ENCODE measurements around the gene TRIM8.

The TRIM8 gene, protein sequence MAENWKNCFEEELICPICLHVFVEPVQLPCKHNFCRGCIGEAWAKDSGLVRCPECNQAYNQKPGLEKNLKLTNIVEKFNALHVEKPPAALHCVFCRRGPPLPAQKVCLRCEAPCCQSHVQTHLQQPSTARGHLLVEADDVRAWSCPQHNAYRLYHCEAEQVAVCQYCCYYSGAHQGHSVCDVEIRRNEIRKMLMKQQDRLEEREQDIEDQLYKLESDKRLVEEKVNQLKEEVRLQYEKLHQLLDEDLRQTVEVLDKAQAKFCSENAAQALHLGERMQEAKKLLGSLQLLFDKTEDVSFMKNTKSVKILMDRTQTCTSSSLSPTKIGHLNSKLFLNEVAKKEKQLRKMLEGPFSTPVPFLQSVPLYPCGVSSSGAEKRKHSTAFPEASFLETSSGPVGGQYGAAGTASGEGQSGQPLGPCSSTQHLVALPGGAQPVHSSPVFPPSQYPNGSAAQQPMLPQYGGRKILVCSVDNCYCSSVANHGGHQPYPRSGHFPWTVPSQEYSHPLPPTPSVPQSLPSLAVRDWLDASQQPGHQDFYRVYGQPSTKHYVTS

DNA sequence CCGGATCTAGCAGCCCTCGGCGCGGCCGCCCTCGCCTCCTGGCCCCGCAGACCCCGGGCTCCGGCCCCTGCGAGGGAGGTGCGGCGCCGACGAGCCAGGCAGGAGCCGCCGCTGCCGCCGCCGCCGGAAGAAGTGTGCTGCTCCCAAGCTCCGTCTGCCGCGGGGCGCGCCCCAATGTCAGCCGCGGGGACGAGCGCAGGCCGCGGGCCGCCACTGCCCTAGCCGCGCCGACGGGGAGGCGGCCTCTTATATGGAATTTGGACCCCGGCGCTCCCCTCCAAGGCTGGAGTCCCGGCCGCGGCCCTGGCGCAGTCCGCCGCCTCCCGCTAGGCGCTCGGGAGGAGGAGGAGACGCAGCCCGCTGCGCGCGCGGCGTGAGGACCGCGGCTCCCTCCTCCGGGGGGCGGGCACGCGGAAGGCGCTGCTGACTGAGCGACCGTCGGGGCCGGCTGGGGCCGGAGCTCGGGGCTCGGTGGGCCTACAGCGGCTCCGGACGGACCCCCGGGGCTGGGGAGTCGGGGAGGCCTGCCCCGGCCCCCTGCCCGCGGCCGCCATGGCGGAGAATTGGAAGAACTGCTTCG lies at the start of gene TRIM8:
Gene TRIM8 (plus strand): TSS at position 414 of the 580 bp plus-strand sequence. CDS start 139 bp downstream, at position 553.
- no peak for DNase-seq

DNA sequence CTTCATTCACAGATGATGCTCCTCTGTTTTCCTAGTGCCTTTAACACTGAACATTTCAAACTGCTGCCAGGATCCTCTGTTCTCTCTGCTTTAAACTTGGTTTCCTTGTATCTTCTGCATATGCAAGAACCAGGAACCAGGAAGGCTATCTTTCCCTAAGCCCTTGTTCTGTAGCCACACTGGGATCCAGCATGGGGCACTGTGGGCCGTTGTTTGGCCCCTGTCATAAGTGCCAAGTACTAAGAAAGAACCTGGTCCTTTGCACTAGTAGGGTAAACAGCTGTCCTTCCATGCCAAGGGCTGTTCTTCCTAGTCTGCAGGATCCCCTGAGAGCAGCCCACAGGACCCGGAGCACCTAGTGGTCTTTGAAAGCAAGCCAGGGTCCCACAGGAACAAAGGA lies 49.0 kb upstream of the TRIM8 start:
- DNase-seq: no peak

DNA sequence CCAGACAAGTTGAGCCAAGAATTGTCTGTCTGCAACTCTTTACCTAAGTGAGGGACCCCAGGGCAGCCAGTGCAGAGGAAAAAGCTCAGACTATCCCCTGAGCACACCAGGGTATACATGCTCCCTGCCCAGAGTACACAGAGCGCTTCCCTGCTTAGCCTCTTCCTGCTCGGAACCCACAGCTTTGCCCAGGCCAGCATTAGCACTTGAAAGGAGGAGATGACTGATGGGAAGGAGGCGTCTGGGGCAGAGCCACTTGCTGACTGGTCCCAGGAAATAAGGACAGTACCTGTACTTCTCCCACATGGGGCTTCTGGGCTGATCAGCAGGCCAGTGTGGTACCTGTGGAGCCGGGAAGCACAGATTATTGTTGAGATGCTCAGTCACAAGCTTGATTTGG lies 48.4 kb upstream of the TRIM8 start:
- no peak for DNase-seq

DNA sequence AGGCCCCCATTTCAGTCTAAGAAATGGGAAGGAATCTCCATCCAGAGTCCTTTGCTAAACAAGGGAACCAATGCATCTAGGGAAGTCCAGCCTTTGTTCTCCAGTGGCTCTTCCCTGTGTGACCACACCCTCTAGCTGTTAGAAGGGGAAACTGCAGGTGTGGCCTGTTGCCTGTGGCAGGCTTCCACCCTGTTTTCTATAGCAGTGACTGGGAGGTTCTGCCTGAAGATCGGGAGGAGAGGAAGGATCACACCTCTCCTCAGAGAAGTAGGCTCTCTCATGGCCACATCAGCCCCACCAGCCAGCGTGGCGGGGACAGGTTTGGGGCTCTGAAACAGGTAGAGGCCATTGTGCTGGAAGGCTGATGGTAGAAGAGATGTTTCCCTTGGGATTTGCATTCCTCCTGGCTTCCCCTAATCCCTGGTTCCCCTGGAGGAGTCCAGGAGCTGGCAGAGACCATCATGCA lies 47.7 kb upstream of the TRIM8 start:
- DNase-seq: peak; percentile 70

DNA sequence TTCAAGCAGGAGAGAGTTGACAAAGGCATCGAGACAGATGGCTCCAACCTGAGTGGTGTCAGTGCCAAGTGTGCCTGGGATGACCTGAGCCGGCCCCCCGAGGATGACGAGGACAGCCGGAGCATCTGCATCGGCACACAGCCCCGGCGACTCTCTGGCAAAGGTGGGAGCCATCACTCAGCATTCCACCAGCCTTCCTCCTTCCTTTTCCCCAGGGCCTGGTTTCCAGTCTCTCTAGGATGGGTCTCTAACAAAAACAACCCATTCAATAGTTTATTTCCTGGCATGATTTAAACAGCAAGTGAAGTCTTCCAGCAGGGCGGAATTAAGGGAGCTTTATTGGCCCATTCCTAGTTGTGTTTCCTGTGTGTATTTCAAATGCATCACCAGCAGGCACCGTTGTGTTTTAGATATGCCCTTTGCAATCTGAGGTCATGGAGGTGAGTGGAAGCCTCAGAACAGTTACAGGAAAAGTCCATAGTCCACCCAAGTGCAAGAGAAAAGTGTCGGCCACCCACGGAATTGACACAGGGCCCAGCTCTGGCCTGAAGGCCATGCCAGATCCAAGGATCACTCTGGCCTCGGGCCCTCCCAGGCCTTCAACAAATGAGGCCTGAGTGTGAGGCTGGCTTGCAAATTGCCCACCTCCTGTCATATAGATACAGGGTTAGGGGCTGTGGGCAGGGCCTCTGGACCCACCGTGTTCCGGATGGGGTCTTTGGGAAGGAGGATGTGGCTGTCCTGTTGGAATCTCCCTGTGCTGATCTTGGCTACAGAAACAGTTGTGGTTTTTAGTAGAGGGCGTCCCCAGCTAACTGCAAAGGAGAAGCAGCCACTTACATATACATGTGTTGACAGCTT lies 46.9 kb upstream of the TRIM8 start:
- no peak for DNase-seq

DNA sequence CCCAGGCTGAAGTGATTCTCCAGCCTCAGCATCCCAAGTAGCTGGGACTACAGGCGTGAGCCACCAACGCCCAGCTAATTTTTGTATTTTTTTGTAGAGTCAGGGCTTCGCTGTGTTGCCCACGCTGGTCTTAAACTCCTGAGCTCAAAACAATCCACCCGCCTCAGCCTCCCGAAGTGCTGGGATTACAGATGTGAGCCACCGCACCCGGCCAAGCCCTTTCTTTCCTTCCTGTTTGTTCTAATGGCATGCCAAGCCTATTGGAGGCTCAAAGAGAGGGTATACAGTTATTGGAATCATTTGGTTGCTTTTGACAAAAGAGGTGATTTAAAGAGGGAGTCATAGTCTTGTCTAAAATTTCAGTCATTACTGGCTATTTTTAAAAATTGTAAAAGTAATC lies 46.0 kb upstream of the TRIM8 start:
- DNase-seq: no peak

DNA sequence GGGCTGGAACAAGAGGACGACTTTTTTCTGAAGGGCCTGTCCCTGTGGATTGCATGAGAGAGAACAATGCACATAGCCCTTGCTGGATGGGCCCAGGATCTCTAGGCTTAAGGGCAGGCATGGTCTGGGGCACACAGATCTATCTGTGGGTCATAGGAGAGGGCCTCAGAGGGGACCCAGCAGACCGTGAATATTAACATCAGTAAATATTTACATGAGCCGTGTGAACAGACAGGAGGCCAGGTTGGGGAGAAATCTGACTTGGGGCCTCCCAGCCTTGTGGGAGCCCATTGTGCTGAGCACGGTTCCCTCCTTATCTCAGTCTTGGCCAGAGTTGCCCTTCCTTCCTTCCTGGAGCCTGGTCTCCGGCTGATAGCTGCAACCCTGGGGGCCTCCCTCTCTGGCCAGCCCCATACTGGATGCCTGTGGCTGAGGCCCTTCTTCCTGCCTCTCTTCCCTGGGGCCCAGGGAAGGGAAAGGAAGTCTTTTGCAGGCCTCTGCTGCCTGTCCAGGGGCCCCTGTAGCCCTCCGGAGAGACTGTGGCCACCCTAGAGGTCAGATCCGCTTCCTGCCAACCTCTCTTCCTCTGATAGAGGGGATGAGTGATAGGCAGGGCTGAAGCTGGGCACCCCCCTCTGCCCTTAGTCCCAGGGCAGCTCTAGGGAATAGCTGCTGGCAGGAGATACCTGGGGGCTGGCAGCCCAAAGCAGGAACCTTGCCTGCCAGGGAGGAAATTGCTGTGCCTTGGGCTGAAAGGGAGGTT lies 44.5 kb upstream of the TRIM8 start:
- no peak for DNase-seq

DNA sequence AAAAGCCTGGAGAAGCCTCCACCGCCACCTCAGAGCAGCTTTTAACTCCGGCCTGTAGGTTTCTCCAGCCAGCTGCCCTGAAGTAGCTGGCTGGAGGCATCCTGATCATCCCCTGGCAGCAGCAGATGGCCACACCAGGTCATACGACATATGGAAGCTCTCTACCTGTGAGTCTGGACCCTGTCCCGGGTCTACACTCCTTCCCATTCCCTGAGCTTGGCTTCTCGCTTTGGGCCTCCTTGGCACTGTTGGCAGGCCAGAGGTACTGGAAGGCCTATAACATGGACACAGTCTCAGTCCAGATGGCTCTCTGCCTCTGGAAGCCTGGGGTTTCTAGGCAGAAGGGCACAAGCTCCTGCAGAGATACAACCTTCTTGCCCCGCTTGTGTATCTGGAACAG lies 43.5 kb upstream of the TRIM8 start:
- DNase-seq: no peak

DNA sequence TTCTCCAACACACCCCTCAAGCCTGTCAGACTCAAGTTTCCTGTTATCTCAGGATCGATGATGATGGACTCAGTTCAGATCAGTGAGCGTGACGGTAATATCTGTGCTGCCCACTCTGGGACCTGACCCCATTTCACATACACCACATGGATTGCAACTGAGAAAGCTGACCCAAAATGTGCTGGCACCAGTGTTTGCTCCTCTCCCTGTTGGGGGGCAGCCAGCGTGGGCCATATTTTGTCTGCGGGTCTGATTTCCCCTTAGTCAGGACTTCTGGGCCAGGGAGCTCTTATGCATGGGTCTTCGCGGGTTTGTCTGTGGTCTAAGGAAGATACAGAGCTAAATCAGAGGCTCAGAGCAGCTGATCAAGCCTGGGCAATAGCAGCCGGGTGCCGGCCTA lies 42.6 kb upstream of the TRIM8 start:
- DNase-seq: no peak

DNA sequence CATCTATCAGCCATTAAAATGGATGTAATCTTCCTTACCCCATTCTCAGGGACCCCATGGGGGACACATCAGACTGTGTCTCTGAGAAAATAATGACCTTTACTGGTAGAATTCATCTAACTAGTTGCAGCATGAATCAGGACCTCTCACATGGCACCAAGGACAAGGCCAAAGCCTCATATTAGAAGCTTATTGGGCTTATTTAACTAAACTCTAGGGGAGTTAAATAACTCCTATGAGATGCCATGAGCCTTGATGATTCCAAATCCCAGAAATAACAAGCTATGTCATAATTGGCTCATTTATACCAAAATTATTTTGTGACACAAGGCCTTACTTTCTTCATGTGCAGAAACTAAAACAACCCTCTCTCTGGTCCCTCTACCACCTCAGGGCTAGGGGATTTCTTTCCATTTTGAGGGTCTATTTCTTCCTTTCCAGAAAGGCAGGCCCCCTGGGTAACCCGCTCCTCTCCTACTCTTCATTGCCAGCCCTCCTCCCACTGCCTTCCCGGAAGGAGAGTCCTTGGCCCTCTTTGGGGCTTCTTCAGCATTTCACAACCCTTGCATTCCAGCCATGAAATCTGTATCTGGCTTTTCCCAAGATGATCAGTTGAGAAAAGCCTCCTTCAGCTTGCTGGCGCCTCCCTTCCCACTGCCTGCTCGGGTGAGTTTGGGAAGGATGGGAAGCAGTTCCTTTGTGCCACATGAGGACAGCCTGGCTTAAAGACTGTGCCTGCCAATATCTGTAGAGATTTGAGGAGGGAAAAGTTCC lies 41.8 kb upstream of the TRIM8 start:
- no peak for DNase-seq

DNA sequence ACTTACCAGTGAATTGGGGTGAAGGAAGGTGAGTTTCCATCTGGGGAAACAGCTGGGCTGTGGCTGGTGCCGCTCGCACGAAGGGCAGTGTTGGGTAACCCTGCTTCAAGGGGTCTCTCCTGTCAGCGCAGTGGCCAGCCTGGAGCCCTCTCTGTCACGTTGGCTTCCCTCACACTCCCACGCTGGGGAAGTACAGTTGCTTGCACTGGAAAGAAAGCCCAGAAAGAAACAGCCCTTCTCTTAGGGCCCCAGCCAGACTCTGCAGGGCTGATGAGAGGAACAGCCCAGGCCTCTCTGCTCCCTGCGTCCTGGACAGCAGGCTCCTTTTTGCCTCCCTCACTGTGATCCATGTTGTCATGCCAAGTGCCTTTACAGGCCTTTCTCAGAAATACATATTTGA lies 40.3 kb upstream of the TRIM8 start:
- no peak for DNase-seq

DNA sequence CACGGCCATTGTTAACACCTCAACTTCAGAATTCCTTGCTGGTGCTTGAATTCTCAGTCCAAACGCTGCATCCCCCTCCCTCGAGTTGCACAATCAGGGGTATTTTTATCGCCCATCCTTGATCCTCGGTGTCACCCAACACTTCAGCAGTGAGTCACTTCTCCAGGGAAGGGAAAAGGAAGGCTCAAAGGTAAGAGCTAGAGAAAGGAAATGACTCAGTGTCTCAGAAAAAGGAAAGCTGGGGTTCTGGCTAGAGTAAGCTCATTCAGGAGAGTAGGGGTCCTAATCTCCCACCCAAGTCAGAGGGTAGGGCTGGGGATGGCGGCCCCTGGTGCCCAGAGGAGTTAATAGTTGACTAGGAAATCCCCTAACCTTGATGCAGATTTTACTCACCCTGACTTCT lies 39.8 kb upstream of the TRIM8 start:
- DNase-seq: peak; percentile 85

DNA sequence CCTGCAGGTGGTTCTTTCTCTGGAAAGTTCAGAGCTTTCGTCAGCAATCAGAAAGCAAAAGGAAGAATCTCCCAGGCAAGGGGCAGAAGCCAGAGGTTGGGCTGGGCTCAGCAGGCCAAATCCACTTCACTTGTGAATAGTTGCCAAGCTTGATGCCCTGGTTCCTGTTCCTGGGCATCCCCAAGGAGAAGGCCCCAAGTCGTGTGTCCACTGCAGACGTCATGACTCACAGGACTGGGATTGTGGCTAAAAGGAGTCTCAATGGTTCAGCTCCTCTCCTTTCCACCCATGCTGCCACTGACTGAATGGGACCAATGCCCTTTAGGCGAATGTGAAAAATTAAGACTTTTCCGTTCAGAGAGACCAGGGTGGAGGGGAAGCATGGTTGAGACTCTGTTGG lies 38.6 kb upstream of the TRIM8 start:
- DNase-seq: no peak

DNA sequence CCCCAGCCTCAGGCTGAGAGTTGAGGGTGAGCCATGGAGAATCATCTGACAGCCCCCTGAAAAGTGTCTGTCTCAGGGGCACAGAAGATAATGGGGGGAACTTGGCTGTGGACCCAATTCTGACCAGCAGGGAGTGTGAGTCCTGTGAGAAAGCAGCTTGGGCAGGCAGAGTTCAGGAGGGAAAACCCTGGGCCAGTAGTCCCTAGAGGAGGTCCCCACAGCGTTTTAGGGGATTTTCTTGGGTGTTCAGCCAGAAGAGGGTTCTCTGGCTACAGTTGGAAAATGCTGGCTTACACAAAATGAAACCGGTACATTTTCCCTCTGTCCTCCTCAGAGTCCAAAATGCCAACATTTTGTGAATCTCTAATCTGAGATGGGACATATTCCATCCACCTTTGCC lies 35.8 kb upstream of the TRIM8 start:
- no peak for DNase-seq

DNA sequence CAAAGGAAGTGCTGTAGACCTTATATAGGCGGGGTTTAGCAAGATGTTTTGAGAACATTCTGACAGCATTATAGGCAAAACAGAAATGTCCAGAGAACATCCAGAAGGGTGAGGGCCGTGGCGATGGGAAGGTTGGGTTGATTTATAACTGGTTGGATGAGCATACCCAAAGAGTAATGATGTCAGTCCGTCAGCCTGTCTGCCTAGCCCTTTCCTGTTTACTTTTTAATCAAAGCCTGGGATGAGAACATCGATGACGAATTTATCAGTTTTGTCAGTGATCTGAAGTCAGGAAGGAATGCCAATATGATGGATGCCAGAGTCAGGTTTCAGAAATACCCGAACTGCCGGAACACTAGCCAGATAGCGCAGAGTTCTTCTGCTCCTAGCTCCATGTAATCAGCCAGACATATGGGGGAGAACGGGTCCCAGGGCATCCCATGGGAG lies 33.8 kb upstream of the TRIM8 start:
- DNase-seq: no peak

DNA sequence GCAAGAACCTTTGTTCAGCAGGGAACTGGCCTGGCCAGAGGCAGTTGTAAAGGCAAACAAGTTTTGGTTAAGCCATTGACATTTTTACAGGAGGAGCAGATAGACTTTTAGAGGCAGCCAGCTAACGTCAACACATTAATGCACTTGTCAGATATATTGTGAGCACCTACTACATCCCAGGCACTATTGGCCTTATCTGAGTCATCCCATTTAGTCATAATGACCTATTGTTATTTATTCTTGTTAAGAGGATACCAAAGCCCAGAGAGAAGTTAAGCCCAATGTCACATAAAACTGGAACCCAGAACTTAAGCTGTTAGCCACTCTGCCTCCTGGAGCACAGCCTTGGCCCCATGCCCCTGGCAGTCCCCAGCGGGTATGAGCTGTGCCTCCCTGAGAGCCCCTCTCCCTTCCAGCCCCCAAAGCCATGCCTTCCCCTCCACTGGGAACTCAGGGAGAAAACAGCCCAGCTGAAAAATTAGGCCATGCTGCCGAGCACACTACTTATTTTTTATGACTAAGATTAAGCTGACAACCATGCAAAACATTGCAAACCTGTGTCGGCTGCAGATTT lies 32.7 kb upstream of the TRIM8 start:
- no peak for DNase-seq

DNA sequence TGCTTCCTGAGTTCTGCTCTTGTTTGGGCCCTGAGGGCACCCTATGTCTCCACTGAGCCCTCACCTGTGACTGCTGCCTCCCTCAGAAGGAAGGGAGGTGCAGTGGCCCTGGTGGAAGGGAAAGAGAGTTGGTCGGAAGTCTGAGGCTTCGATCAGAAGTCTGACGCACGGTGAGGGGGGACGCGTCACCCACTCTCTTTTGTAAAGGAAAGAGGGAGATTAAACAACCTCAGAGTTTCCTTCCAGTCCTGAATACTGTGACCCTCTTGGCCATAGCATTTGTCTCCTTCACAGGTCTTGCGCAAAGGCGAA lies 31.4 kb upstream of the TRIM8 start:
- no peak for DNase-seq

DNA sequence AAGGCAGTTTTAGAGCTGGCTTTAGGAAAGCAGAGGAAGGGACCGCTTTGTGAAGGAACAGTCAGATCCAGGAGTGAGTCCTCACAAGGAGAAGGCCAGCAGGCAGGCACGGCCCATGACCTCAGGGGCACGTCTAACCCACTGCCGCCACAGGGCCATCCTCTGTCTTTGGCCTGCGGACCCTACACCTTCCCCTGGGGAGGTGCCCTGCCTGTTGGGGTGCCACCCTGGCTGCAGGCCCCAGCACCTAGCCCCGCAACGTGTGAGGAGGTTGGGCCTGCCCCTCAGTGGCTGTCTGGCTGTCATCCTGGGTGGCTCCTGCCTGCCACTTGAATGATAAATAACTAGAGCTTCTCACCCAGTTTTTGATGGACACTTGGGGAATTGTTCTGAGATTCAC lies 31.0 kb upstream of the TRIM8 start:
- no peak for DNase-seq

DNA sequence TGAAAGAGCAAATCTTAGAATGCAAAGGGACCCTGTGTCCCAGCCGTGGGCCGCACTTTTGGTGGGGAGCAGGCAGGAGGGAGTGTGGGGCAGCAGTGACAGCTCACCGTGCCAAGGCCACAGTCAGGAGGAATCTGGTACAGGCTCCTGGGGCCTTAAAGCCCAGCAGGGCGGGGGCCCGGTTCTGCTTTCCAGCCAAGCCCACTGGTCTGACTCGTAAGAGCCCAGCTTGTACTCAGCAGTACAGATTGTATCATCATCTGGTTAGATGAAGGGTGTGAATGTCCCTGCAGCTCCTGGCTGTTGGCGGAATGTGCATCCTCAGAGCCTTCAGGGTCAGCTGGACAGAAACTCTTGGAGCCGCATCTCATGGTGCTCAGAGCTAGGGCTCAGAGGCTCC lies 30.5 kb upstream of the TRIM8 start:
- DNase-seq: no peak

DNA sequence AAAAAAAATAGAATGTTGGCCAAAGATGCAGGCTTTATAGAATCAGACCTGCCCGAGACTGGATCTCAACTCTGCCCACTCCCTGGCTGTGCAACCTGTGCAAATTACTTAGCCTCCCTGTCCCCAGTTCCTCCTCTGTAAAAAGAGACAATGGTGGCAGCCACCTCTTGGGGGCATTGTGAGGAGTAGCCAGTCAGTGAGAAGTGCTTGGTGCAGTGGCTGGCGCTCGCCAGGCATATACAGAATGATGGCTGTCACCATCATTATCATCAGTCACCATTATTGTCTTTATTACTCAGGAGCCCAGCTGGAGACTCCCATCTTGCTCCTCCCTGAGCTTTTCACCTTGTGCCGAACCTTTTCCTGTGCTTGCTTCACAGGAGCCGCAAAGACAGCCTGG lies 29.4 kb upstream of the TRIM8 start:
- DNase-seq: no peak

DNA sequence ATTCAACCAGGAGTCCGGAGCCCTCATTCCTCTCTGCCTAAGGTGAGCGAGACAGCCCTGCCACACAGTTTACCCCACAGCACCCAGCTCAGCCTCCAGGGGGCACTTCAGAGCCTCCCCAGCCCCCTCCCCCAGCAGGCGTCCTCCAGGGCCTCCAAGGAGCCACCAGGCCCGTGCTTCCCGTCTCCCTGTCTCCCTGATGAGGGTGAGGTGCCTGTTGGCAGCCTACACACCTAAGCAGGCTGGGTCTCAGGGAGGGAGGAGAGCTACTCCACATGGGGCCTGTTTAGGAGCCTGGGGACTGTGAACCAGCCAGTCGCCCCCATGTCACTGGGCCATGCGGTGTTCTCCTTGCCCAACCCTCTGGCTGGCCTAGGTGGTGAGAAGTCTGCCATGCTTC lies 28.9 kb upstream of the TRIM8 start:
- peak; percentile 55 for DNase-seq

Measured in 8988T (cell line).